ENCODE measurements around the gene PAXIP1.
"Not testable (repeated sequence)": the region's sequence is repeated elsewhere in the genome, so short reads cannot be mapped to it uniquely, and the experiment has no call there.

The PAXIP1 gene

DNA sequence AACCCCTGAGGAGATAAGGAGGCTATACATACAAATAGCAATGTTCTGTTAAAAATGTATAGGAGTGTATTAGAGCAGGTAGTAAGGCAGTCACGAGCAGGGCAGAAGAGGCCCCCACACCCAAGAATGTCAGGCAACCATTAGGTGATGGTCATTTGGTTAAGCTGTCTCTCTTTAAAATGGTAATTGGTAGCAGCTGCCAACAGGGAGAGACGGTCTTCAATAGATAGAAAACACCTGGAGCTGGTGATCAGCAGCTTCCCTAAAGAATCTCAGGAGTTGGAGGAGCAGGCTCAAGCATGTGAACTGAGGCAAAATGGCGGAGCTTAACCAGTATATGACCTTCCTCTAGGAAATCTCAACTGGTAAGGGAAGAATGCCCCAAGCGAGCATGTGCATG is 40.8 kb upstream of the PAXIP1 start:
- Histone ChIP-seq H3K36me3 (replicated peaks; ENCODE audit: insufficient read depth, low read length) (no peaks in the 10 kb centered on the region), H2AFZ (ENCODE audit: low read length) (no peak overlapping the region), H3K4me3 (ENCODE audit: low read length) (no peak overlapping the region), H4K20me1 (ENCODE audit: insufficient read depth, low read length) (no peaks in the 10 kb centered on the region), H3F3A (ENCODE audit: insufficient read depth, low read length) (no peaks in the 10 kb centered on the region), H3K27ac (ENCODE audit: low read length) (no peak overlapping the region), H3K4me1 (ENCODE audit: low read length) (no peaks in the 10 kb centered on the region), H3K9me2 (replicated peaks; ENCODE audit: insufficient read depth, low read length) (no peaks in the 10 kb centered on the region), H3K9me3 (replicated peaks; ENCODE audit: insufficient read depth, low read length) (no peaks in the 10 kb centered on the region), H3K79me2 (ENCODE audit: low read length) (no peaks in the 10 kb centered on the region), H3K27me3 (replicated peaks; ENCODE audit: insufficient read depth, low read length) (no peaks in the 10 kb centered on the region), H3K9ac (ENCODE audit: low read length) (no peak overlapping the region), H3K4me2 (ENCODE audit: low read depth, low read length) (no peak overlapping the region)
- TF ChIP-seq EZH2 (optimal IDR thresholded peaks at IDR 0.05; ENCODE audit: low read depth, low read length) (no peak), EZH2phosphoT487 (IDR thresholded peaks at IDR 0.05; ENCODE audit: low read length) (no peak)
- TF ChIP-seq, protein P1, sequence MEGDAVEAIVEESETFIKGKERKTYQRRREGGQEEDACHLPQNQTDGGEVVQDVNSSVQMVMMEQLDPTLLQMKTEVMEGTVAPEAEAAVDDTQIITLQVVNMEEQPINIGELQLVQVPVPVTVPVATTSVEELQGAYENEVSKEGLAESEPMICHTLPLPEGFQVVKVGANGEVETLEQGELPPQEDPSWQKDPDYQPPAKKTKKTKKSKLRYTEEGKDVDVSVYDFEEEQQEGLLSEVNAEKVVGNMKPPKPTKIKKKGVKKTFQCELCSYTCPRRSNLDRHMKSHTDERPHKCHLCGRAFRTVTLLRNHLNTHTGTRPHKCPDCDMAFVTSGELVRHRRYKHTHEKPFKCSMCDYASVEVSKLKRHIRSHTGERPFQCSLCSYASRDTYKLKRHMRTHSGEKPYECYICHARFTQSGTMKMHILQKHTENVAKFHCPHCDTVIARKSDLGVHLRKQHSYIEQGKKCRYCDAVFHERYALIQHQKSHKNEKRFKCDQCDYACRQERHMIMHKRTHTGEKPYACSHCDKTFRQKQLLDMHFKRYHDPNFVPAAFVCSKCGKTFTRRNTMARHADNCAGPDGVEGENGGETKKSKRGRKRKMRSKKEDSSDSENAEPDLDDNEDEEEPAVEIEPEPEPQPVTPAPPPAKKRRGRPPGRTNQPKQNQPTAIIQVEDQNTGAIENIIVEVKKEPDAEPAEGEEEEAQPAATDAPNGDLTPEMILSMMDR (IDR thresholded peaks at IDR 0.05; ENCODE audit: low read length): no peak
- DNase-seq: no peak

DNA sequence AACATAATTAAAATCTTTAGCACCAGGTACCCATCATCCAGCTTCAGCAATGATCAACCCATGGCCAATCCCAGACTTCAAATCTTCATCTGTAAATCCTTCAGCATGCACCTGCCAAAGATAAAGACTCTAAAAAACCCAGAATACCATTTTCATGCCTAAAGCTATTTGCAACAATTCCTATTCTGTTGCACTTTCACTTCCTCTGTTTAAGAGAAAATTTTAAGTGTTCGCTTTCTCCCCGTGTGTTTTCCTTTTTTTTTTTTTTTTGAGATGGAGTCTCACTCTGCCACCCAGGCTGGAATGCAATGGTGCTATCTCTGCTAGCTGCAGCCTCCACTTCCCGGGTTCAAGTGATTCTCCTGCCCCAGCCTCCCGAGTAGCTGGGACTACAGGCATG is 35.4 kb upstream of the PAXIP1 start:
- Histone ChIP-seq H4K20me1 (ENCODE audit: insufficient read depth, low read length) (no peaks in the 10 kb centered on the region), H3K4me2 (ENCODE audit: low read depth, low read length) (no peak overlapping the region), H3K4me3 (ENCODE audit: low read length) (no peak overlapping the region), H2AFZ (ENCODE audit: low read length) (no peak overlapping the region), H3K9me3 (replicated peaks; ENCODE audit: insufficient read depth, low read length) (no peaks in the 10 kb centered on the region), H3K9ac (ENCODE audit: low read length) (no peak overlapping the region), H3K79me2 (ENCODE audit: low read length) (no peaks in the 10 kb centered on the region), H3K36me3 (replicated peaks; ENCODE audit: insufficient read depth, low read length) (no peaks in the 10 kb centered on the region), H3K27ac (ENCODE audit: low read length) (no peak overlapping the region), H3K4me1 (ENCODE audit: low read length) (no peaks in the 10 kb centered on the region), H3K27me3 (replicated peaks; ENCODE audit: insufficient read depth, low read length) (no peaks in the 10 kb centered on the region), H3F3A (ENCODE audit: insufficient read depth, low read length) (no peaks in the 10 kb centered on the region), H3K9me2 (replicated peaks; ENCODE audit: insufficient read depth, low read length) (no peaks in the 10 kb centered on the region)
- TF ChIP-seq, protein P1 (IDR thresholded peaks at IDR 0.05; ENCODE audit: low read length): no peak
- TF ChIP-seq EZH2phosphoT487 (IDR thresholded peaks at IDR 0.05; ENCODE audit: low read length) (no peak), EZH2 (optimal IDR thresholded peaks at IDR 0.05; ENCODE audit: low read depth, low read length) (no peak)
- DNase-seq: no peak

DNA sequence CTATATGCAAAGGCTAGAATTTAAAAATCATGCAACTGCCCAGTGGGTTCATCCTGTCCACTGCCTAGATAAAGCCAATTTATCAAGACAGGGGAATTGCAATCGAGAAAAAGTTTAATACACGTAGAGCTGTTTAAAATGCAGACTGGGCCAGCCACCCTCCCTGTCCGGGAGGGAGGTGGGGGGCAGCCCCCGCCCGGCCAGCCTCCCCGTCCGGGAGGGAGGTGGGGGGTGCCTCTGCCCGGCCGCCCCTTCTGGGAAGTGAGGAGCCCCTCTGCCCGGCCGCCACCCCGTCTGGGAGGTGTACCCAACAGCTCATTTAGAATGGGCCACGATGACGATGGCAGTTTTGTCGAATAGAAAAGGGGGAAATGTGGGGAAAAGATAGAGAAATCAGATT is 31.6 kb upstream of the PAXIP1 start:
- H4K20me1 ChIP-seq (ENCODE audit: insufficient read depth, low read length); H3K4me1 ChIP-seq (ENCODE audit: low read length); H3K9me2 ChIP-seq (replicated peaks; ENCODE audit: insufficient read depth, low read length); H3K27me3 ChIP-seq (replicated peaks; ENCODE audit: insufficient read depth, low read length); H3K9ac ChIP-seq (ENCODE audit: low read length); H3K9me3 ChIP-seq (replicated peaks; ENCODE audit: insufficient read depth, low read length); H3F3A ChIP-seq (ENCODE audit: insufficient read depth, low read length); H3K27ac ChIP-seq (ENCODE audit: low read length); H3K4me3 ChIP-seq (ENCODE audit: low read length); H3K79me2 ChIP-seq (ENCODE audit: low read length); H3K4me2 ChIP-seq (ENCODE audit: low read depth, low read length); H3K36me3 ChIP-seq (replicated peaks; ENCODE audit: insufficient read depth, low read length); H2AFZ ChIP-seq (ENCODE audit: low read length); DNase-seq: not testable (repeated sequence)

DNA sequence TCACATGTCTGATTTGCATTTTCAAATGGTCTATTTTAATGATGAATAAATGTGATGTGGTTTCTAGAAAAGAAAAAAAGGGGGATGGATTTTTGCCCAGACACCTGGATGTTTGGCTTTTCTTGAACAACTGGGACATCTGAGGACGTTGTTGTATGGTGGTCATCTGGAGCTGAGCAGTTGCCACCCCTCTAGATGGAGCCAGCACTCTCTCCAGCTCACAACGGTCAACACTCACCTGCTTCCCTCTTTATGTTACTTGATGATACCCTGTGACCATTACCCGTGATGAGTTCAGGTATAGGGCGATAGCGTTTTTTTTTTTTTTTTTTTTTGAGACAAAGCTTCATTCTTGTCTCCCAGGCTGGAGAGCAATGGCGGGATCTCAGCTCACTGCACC is 30.1 kb upstream of the PAXIP1 start:
- TF ChIP-seq EZH2 (optimal IDR thresholded peaks at IDR 0.05; ENCODE audit: low read depth, low read length) (no peak), EZH2phosphoT487 (IDR thresholded peaks at IDR 0.05; ENCODE audit: low read length) (no peak)
- TF ChIP-seq, protein P1 (IDR thresholded peaks at IDR 0.05; ENCODE audit: low read length): no peak
- H2AFZ ChIP-seq (ENCODE audit: low read length): no peak overlapping the region
- H3K27ac ChIP-seq (ENCODE audit: low read length): no peak overlapping the region
- no peaks in the 10 kb centered on the region for H4K20me1 ChIP-seq (ENCODE audit: insufficient read depth, low read length)
- no peak overlapping the region for H3K4me3 ChIP-seq (ENCODE audit: low read length)
- H3K36me3 ChIP-seq (replicated peaks; ENCODE audit: insufficient read depth, low read length): no peaks in the 10 kb centered on the region
- no peaks in the 10 kb centered on the region for H3K9me2 ChIP-seq (replicated peaks; ENCODE audit: insufficient read depth, low read length)
- H3K4me2 ChIP-seq (ENCODE audit: low read depth, low read length): no peak overlapping the region
- no peaks in the 10 kb centered on the region for H3K4me1 ChIP-seq (ENCODE audit: low read length)
- no peaks in the 10 kb centered on the region for H3K9me3 ChIP-seq (replicated peaks; ENCODE audit: insufficient read depth, low read length)
- no peak overlapping the region for H3K9ac ChIP-seq (ENCODE audit: low read length)
- DNase-seq: no peak
- no peaks in the 10 kb centered on the region for H3K79me2 ChIP-seq (ENCODE audit: low read length)
- H3K27me3 ChIP-seq (replicated peaks; ENCODE audit: insufficient read depth, low read length): no peaks in the 10 kb centered on the region
- peaks cover 5% of the 10 kb centered on the region; the same call in 1 of the 2 replicates for H3F3A ChIP-seq (ENCODE audit: insufficient read depth, low read length)

All from MM.1S (cell line).